Esophagus (tissue), 2 donors: ENCODE measurements around the gene NOP53. TPM values are rescaled to one million over a fixed set of nuclear protein-coding genes. Genes with fewer than 3 reads are reported as not detected.
"Not testable (repeated sequence)": the region's sequence is repeated elsewhere in the genome, so short reads cannot be mapped to it uniquely, and the experiment has no call there.

Source experiments
- H3K27ac ChIP-seq, 2 donors: one replicate each; pipeline ENCODE4 v1.5.1; 2013; ENCODE audit warnings: low read depth in 2 of 2, mild to moderate bottlenecking in 2 of 2, inconsistent platforms in 1 of 2, low read length in 1 of 2, moderate library complexity in 1 of 2
- H3K27me3 ChIP-seq, 2 donors: one replicate each; pipeline ENCODE4 v1.6.1; 2013; ENCODE audit warnings: low read length in 2 of 2, control low read depth in 1 of 2, mild to moderate bottlenecking in 1 of 2; ENCODE audit not compliant: insufficient read depth in 2 of 2, control insufficient read depth in 1 of 2
- H3K36me3 ChIP-seq, 2 donors: one replicate each; pipeline ENCODE4 v1.6.1; 2013; ENCODE audit warnings: low read length in 1 of 2; ENCODE audit not compliant: control insufficient read depth in 2 of 2, insufficient read depth in 2 of 2
- H3K4me1 ChIP-seq, 2 donors: one replicate each; pipeline ENCODE4 v1.6.1; 2013; ENCODE audit warnings: low read length in 1 of 2; ENCODE audit not compliant: control insufficient read depth in 2 of 2, insufficient read depth in 2 of 2
- H3K4me3 ChIP-seq, 2 donors: one replicate each; pipeline ENCODE4 v1.5.1; 2013; ENCODE audit warnings: low read length in 2 of 2, mild to moderate bottlenecking in 2 of 2, low read depth in 1 of 2, moderate library complexity in 1 of 2
- H3K9me3 ChIP-seq, 2 donors: one replicate each; pipeline ENCODE4 v1.6.1; 2013; ENCODE audit warnings: mild to moderate bottlenecking in 2 of 2, low read depth in 1 of 2, low read length in 1 of 2, moderate library complexity in 1 of 2; ENCODE audit not compliant: control insufficient read depth in 2 of 2, insufficient read depth in 1 of 2
- WGBS, 2 donors: extraction: QIAGEN DNeasy Blood & Tissue Kit; methylation state at CpG; one replicate each; pipeline ENCODE4 v1.1.7; 2013; 5-methylcytosine and 5-hydroxymethylcytosine counted together
- polyA plus RNA-seq, 2 donors: library from polyadenylated mRNA; stranded (reverse); fragments of 200-250 nt; gene quantifications; one replicate each; pipeline ENCODE4 v1.2.3, GENCODE V29; 2013
- donor health status: healthy with polysubstance abuse.
- donor health status: Bipolar disorder and iron deficiency.

NOP53 gene
- polyA plus RNA-seq, 2 donors, result 245 to 253 TPM

- Histone ChIP-seq H3K27ac (no peak overlapping the region), H3K27me3 (no peaks in the 10 kb centered on the region), H3K36me3 (no peaks in the 10 kb centered on the region), H3K4me3 (no peak overlapping the region), H3K9me3 (no peaks in the 10 kb centered on the region), H3K4me1 (no peaks in the 10 kb centered on the region)
- 86 to 88% methylated on average over 2 of the region's 2 CpGs for WGBS, 2 donors
These were observed 23.3 kb downstream of the NOP53 start for GRCh38 chr19:47768604-47769003.

- H3K36me3 ChIP-seq, result no peaks in the 10 kb centered on the region
- WGBS, 2 donors, result 78 to 79% methylated on average over 3 of the region's 3 CpGs
- no peak overlapping the region for H3K27ac ChIP-seq
- no peaks in the 10 kb centered on the region for H3K27me3 ChIP-seq
- H3K4me3 ChIP-seq, result no peak overlapping the region
- no peaks in the 10 kb centered on the region for H3K4me1 ChIP-seq
- no peaks in the 10 kb centered on the region for H3K9me3 ChIP-seq
These were observed 24.2 kb downstream of the NOP53 start for GRCh38 chr19:47769534-47769933.

GRCh38 chr19:47771291-47771690 lies 25.9 kb downstream of the NOP53 start:
- not testable (repeated sequence) for H3K4me3 ChIP-seq, H3K27ac ChIP-seq, H3K4me1 ChIP-seq, H3K36me3 ChIP-seq, H3K9me3 ChIP-seq, H3K27me3 ChIP-seq
- 82 to 85% methylated on average over 6 of the region's 6 CpGs for WGBS, 2 donors

GRCh38 chr19:47776568-47776967 lies 31.2 kb downstream of the NOP53 start:
- 35 to 36% methylated on average over 4 of the region's 4 CpGs for WGBS, 2 donors
- Histone ChIP-seq H3K4me3 (no peak overlapping the region), H3K27ac (peak overlapping the region; percentile 50 to 51), H3K36me3 (peaks cover 0 to 11% of the 10 kb centered on the region in 2 donors), H3K4me1 (peaks cover 5 to 13% of the 10 kb centered on the region in 2 donors), H3K9me3 (peaks cover 0 to 2% of the 10 kb centered on the region in 2 donors), H3K27me3 (no peaks in the 10 kb centered on the region)

DNA sequence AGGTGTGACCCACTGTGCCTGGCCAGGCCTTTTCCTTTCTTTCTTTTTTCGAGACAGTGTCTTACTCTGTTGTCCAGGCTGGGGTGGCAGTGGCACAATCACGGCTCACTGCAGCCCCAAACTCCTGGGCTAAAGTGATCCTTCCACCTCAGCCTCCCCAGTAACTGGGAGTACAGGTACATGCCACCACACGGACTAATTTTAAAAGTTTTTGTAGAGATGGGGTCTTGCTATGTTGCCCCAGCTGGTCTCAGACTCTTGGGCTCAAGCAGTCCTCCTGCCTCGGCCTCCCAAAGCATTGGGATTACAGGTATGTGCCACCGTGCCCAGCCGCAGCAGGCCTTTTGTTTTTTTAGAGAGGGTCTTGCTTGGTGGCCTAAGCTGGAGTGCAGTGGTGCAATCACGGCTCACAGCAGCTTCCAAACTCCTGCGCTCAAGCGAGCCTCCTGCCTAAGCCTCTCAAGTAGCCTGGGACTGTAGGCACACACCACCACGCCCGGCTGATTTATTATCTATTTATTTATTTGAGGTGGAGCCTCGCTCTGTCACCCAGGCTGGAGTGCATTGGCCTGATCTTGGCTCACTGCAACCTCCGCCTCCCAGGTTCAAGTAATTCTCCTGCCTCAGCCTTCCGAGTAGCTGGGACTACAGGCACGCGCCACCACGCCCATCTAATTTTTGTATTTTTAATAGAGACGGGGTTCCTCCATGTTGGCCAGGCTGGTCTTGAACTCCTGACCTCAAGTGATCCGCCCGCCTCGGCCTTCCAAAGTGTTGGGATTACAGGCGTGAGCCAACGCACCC lies 32.1 kb downstream of the NOP53 start:
- 60% methylated on average over 23 of the region's 23 CpGs for WGBS, 2 donors
- Histone ChIP-seq H3K4me3 (peak overlapping the region; percentile 80 to 92), H3K27ac (peak overlapping the region; percentile 91 to 98), H3K4me1 (peaks cover 5 to 15% of the 10 kb centered on the region in 2 donors), H3K36me3 (peaks cover 0 to 18% of the 10 kb centered on the region in 2 donors)
- H3K9me3 ChIP-seq, H3K27me3 ChIP-seq: not testable (repeated sequence)

DNA sequence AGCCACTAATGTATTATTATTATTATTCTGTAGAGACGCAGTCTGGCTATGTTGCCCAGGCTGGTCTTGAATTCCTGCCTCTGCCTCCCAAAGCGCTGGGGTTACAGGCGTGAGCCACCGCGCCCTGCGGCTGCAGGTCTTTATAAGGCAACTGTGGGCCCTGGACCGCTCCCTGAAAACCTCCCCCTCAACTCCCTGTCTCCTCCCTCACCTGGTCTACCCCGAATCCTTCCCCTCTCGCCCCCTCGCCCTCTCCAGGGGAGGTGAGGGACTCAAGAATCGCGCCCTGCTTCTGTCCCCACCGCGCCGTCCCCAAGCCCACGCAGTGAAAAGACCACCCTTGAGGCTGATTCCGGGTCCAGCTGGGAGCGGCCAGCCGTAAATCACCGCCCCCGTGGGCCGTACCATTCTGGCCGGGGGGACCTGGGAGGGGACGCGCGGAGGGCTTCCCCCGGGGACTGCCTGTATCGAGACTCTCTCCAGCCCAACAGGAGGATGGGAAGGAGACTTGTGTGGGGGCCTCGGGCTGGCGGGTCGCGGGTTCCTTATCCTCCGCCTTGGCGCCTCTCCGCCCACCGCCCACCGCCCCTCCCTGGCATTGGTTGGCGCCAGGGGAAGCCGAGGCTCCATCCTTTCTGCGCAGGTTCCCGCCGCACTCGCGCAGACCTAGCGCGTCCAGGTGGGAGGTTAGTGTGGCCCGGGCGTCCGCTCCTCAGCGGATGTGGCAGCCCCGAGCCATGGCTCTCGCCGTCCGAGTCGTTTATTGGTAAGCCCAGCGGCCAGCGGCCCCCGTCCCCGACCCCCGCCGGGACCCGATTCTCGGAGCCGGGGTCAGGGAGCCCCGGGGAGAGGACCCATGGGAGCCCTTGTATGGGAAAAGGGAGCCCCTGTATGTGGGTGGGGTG lies 33.0 kb downstream of the NOP53 start, which contains the start of gene SELENOW:
TSS of gene SELENOW (plus strand) at position 655 of the 905 bp plus-strand sequence. CDS start at position 738, 83 bp downstream.
- peak within 1 kb of the TSS; percentile 80 to 92 for H3K4me3 ChIP-seq
- H3K27me3 ChIP-seq, result no peaks in the 10 kb centered on the region
- H3K36me3 ChIP-seq, result peaks cover 0 to 18% of the 10 kb centered on the region in 2 donors
- H3K27ac ChIP-seq, result peak within 1 kb of the TSS; percentile 91 to 98
- H3K9me3 ChIP-seq, result peaks cover 0 to 3% of the 10 kb centered on the region in 2 donors
- H3K4me1 ChIP-seq, result peaks cover 5 to 15% of the 10 kb centered on the region in 2 donors
- 1% methylated on average over 59 to 65 of the region's 65 CpGs for WGBS, 2 donors

GRCh38 chr19:47778954-47779351 lies 33.6 kb downstream of the NOP53 start:
- Histone ChIP-seq H3K27me3 (no peaks in the 10 kb centered on the region), H3K4me1 (peaks cover 5 to 15% of the 10 kb centered on the region in 2 donors), H3K4me3 (peak overlapping the region; percentile 80 to 92), H3K9me3 (peaks cover 0 to 3% of the 10 kb centered on the region in 2 donors), H3K27ac (peak overlapping the region; percentile 91 to 98), H3K36me3 (peaks cover 0 to 22% of the 10 kb centered on the region in 2 donors)
- 0 to 1% methylated on average over 20 of the region's 20 CpGs for WGBS, 2 donors

GRCh38 chr19:47779524-47780214 lies 34.3 kb downstream of the NOP53 start:
- Histone ChIP-seq H3K27me3 (no peaks in the 10 kb centered on the region), H3K4me1 (peaks cover 5 to 15% of the 10 kb centered on the region in 2 donors)
- 32 to 40% methylated on average over 24 of the region's 24 CpGs for WGBS, 2 donors

DNA sequence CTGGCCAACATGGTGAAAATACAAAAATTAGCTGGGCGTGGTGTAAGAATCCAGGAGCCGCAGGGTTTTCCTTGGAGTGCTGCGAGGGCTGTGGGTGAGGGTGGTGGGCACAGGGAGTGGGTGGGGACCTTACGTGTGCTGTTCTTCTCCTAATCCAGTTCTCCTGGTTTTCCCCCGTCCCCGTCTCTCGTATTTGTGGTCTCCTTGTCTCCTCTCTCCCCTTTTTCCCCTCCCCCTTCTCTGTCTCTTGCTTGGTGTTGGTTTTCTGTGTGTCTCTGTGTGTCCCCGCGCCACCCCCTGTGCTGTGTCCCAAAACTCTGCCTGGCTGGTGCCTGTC lies 34.8 kb downstream of the NOP53 start:
- peaks cover 5 to 15% of the 10 kb centered on the region in 2 donors for H3K4me1 ChIP-seq
- H3K4me3 ChIP-seq, result peak overlapping the region; percentile 80 to 92
- 41 to 53% methylated on average over 9 of the region's 9 CpGs for WGBS, 2 donors

More at GRCh38 chr19:47779524-47780214, 34.3 kb downstream of the NOP53 start:
- H3K4me3 ChIP-seq, result peak overlapping the region; percentile 80 to 92
- peaks cover 3 to 27% of the 10 kb centered on the region in 2 donors for H3K36me3 ChIP-seq
- peaks cover 0 to 3% of the 10 kb centered on the region in 2 donors for H3K9me3 ChIP-seq
- H3K27ac ChIP-seq, result peak overlapping the region; percentile 91 to 98

More for the DNA sequence above, 34.8 kb downstream of the NOP53 start:
- Histone ChIP-seq H3K27ac (peak overlapping the region; percentile 91 to 98), H3K36me3 (peaks cover 3 to 27% of the 10 kb centered on the region in 2 donors), H3K27me3 (no peaks in the 10 kb centered on the region), H3K9me3 (peaks cover 0 to 3% of the 10 kb centered on the region in 2 donors)
